GM12801 (cell line): ENCODE results near the gene VAV2.

Experiments used
- CTCF ChIP-seq: IDR thresholded peaks from one replicate; pipeline ENCODE4 v1.5.1; 2011; ENCODE audit warnings: control low read depth; ENCODE audit not compliant: insufficient read length; ENCODE audit errors: extremely low read depth

The VAV2 gene

GRCh38 chr9:133752739-133753446 lies 239.2 kb downstream of the VAV2 start:
- TF ChIP-seq CTCF: no peak

GRCh38 chr9:133750982-133751649 lies 241.0 kb downstream of the VAV2 start:
- no peak for TF ChIP-seq CTCF

GRCh38 chr9:133747309-133747708 lies 244.8 kb downstream of the VAV2 start:
- no peak for TF ChIP-seq CTCF

- TF ChIP-seq CTCF: peak; percentile 72
Measured at GRCh38 chr9:133742849-133743444, 249.2 kb downstream of the VAV2 start.

GRCh38 chr9:133742251-133742650 lies 249.9 kb downstream of the VAV2 start:
- TF ChIP-seq CTCF: no peak

- no peak for TF ChIP-seq CTCF
Measured at GRCh38 chr9:133741716-133742115, 250.4 kb downstream of the VAV2 start.

- TF ChIP-seq CTCF: no peak
Measured at GRCh38 chr9:133740911-133741310, 251.2 kb downstream of the VAV2 start.
